HFF-Myc (cell line): ENCODE data around the gene ARID4A.
A peak's percentile ranks its signal among the peaks of the same experiment; 100 is the strongest.

ENCODE experiments used
- DNase-seq: peaks from one replicate; pipeline ENCODE4 v3.0.0-alpha.2; 2011; ENCODE audit warnings: low read depth; ENCODE audit errors: extremely low read depth
- H3K4me3 ChIP-seq: replicated peaks from 2 replicates; pipeline ENCODE4 v1.5.1; 2011; ENCODE audit warnings: low read depth, mild to moderate bottlenecking, control low read depth, low read length
- CTCF ChIP-seq: IDR thresholded peaks from 2 replicates; pipeline ENCODE4 v1.5.1; 2012; ENCODE audit warnings: mild to moderate bottlenecking, low read depth, low read length, control low read depth; ENCODE audit errors: missing control alignments

The ARID4A gene

GRCh38 chr14:58362798-58363412 lies 64.5 kb downstream of the ARID4A start:
- DNase-seq, result peak; percentile 9
- no peak for TF ChIP-seq CTCF
- no peak overlapping the region for H3K4me3 ChIP-seq

- no peak for TF ChIP-seq CTCF
- H3K4me3 ChIP-seq, result no peak overlapping the region
- DNase-seq, result no peak
Measured at GRCh38 chr14:58364316-58364715, 66.0 kb downstream of the ARID4A start.

GRCh38 chr14:58367296-58367695 lies 68.9 kb downstream of the ARID4A start:
- DNase-seq, result no peak
- no peak overlapping the region for H3K4me3 ChIP-seq
- TF ChIP-seq CTCF, result no peak

GRCh38 chr14:58368956-58369355 lies 70.6 kb downstream of the ARID4A start:
- no peak for TF ChIP-seq CTCF
- H3K4me3 ChIP-seq, result no peak overlapping the region
- no peak for DNase-seq

GRCh38 chr14:58376791-58377190 lies 78.4 kb downstream of the ARID4A start:
- H3K4me3 ChIP-seq, result no peak overlapping the region
- TF ChIP-seq CTCF, result no peak
- DNase-seq, result no peak

- no peak overlapping the region for H3K4me3 ChIP-seq
- TF ChIP-seq CTCF, result no peak
- DNase-seq, result no peak
Measured at GRCh38 chr14:58390830-58391229, 92.5 kb downstream of the ARID4A start.

GRCh38 chr14:58395562-58395811 lies 97.1 kb downstream of the ARID4A start:
- peak overlapping the region; percentile 33 for H3K4me3 ChIP-seq
- no peak for DNase-seq
- TF ChIP-seq CTCF, result no peak
